8988T (cell line): ENCODE measurements around the gene PRSS1.
"Not testable (repeated sequence)": the region's sequence is repeated elsewhere in the genome, so short reads cannot be mapped to it uniquely, and the experiment has no call there.

ENCODE experiments used
- DNase-seq: peaks from one replicate; pipeline ENCODE4 v3.0.0; 2011

Gene PRSS1

DNA sequence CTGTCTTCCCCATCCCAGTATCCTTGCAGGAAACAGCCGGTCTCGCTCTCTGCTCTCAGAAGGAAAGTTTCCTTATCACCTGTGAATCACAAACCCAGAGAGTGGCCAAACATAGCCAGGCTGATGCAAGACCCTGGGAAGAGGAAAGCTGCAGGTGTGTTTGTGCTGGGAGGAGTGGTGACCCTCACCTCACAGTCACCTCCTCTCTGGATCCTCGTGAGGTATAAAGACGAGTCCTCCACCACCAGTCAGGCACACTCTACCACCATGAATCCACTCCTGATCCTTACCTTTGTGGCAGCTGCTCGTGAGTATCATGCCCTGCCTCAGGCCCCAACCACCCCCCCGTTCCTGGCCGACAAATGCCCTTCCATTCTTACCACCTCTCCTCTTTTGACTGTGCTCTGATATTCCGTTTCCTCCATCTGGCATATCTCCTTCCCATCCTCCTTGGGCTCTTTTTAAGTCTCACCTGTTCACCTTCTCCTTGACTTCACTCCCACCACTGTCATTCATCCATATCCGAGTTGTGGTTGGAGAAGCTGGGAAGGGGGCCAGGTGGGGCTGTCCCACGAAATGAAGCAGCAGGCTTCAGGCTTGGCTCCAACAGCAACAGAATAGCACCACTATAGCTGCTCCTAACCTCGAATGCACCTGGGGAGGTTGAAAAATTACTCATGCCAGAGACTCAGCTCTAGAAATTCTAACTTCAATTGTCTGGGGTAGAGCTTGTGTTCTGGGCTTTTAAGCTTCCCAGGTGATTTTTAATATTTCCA lies at the start of gene PRSS1:
Gene PRSS1, plus strand, starts transcription at position 255 of the 776 bp plus-strand sequence. Its CDS starts 13 bp downstream, at position 268.
- no peak for DNase-seq

DNA sequence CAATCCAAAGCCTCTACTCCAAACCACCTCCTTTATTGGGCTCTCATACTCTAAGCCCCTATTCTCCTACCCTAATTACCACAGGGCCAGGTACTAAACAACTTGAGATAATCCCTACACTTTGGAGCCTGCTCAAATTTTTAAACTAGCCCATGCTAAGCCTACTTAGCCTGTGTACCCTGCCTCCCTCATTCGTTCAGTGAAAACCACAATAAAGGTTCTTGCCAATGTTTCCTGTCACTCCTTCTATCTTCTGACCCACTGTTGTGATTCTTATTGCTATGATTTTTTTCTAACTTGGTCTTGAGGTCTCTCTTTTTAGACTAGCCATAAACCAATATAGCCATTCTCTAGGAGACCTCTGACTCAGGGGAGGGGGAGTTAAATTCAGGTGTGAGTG lies 48.3 kb upstream of the PRSS1 start:
- DNase-seq = not testable (repeated sequence)

DNA sequence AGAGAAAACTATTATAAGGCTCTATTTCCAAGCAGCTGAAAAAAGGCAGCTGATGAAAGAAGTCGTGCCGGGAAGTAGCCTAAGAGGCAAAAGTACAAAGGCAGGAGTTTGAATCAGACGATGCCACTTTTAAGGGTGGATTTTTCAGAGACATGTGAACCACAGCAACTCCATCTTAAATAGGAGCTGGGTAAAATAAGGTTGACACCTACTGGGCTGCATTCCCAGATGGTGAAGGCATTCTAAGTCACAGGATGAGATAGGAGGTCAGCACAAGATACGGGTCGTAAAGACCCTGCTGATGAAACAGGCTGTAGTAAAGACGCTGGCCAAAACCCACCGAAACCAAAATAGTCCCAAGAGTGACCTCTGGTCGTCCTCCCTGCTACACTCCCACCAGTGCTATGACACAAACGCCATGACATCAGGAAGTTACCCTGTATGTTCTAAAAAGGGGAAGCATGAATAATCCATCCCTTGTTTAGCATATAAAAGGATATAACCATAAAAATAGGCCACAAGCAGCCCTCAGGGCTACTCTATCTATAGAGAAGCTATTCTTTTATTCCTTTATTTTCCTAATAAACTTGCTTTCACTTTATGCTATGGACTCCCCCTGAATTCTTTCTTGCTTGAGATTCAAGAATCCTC lies 45.5 kb upstream of the PRSS1 start:
- no peak for DNase-seq

DNA sequence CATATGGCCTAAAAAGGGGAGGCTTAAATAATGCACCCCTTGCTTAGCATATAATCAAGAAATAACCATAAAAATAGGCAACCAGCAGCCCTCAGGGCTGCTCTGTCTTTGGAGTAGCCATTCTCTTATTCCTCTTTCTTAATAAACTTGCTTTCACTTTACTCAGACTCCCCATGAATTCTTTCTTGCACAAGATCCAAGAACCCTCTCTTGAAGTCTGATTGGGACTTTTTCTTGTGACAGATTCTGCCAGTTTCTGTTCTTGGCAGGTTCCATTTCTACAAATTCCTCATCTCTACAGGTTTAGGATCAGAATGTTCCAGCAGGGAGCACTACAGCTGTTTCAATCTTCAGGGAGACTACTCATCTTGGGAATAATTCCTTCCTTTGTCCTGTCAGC lies 40.5 kb upstream of the PRSS1 start:
- not testable (repeated sequence) for DNase-seq

DNA sequence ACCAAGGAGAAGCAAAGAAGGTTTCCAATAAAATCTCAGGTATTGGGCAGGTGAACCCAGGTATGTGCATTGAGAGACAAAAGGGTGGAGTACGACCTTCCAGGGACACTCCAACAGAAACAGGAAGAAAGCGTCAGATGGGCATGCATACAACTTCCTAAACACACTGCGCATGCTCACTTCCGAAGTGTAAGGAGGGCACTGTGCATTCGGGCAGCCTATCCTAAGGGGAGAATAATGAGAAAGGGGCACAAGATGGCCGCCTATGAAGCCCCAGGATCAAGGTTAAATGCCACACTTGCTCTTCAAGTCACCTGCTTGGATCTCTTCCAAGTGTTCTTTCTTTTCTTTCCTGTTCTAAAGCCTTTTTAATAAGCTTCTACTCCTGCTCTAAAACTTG lies 39.4 kb upstream of the PRSS1 start:
- no peak for DNase-seq

DNA sequence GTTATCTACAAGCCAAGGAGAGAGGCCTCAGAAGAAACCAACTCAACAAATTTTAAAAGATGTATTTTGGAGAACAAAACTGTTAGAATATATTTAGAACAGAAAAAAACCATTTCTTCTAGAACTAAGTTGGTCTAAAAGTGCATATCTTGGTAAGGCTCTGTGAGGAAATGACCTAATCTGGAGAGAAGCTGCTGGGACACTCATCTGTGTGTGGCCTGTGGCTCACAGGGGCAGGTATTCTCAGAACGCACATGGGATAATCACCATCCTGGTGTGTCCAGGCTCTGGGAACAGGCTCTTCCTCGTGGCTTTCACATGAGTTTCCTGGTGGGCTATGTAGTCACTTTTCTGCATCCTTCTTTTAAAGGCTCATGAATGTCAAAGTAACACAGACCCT lies 38.1 kb upstream of the PRSS1 start:
- DNase-seq = no peak

DNA sequence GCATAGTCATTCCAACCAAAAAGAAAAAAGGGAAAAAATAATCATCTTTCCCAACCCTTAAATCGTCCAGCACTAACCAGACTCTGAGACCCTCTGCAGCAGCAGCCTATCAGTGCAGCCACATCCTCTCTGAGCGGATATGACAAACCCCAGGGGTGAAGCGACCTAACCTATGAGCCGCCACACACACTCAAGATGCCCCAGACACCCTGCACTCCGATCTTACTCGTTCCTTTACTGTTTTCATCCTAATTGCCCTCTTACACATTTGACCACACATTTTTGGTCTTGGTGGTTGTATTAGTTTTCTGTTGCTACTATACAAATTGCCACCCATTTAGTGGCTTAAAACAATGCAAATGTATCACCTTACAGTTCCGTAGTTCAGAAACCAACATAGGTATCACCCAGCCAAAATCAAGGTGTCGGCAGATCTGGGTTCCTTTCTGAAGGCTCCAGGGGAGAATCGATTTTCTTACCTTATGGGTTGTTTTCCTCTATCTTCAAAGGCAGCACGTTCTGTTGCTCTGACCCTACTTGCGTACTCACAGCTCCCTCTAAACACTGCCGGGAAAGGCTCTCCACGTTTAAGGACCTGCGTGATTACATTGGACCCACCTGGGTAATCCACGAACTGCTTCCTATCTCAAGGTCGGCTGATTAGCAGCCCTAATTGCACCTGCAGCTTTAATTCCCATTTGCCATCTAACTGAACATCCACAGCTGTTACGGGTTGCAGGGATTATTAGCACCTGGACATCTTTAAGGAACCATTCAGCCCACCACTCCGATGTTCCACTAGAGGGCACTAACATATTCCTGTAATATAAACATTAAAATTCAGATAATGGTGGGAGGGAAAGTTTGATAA lies 37.3 kb upstream of the PRSS1 start:
- no peak for DNase-seq

DNA sequence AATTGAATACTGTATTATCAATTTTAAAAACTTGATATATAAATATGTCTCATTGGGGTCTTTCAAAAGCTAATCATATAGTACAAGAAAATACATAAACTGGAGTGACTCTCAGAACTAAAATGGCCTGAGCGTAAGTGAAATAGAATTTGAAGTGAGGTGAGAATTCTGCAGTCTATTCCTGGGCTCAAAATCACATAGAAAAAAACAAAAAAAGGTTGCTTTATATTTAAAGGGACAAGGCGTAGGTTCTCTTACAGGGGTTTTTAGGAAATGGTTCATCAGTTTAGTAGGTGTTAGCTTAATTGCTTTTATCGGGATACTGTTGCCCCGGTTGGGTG lies 36.7 kb upstream of the PRSS1 start:
- DNase-seq = no peak

DNA sequence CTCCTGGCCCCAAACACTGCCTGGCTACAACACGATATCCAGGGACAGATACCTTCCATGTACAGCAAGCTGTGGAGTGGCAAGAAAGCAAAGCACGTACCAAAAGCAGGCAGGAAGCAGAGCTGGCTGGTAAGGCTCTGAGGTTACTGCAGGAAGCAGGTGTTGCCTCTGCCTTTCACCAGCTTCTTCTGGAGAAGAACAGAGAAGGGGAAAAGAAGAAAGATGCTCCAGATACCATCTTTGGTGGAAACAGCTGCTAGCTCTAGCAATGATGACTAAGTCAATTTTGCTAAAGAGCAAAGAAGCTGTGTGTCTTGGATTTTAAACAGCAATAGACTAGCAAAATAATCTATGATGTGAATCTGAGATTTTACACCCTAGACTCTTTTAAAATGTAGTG lies 34.9 kb upstream of the PRSS1 start:
- DNase-seq = no peak

DNA sequence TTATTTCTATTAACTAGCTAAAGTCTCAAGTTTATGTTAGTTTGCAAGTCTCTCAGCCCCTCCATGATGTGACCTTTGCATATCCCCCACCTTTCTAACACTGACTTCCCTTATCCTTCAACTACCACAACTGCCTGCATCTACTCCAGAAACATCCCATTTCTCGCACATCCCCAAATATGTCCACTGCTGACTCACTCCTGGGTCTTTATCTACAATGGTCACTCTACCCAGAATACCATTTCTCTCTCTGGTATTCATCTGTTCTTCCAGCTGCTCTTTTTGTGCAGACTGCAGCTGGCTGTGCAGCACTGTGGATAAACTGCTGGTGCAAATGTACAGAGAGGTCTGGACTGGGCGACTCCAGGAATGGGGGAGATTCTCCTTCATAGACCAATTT lies 32.7 kb upstream of the PRSS1 start:
- no peak for DNase-seq

DNA sequence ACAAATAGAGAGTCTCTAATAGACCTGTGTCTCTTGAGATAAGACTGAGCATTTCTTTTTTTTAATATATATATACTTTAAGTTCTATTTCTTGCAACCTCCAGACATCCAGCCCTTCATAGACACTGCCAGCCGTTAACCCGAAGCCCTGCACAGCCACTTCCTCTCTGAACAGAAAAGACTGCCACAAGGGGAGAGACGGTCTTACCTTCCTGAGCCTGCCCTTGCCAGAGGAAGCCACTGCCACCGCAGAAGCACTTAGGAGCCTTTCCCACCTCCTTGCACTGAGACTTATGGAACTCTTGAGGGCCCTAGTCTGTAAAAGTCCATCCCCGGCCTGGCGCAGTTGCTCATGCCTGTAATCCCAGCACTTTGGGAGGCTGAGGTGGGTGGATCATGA lies 31.8 kb upstream of the PRSS1 start:
- no peak for DNase-seq

DNA sequence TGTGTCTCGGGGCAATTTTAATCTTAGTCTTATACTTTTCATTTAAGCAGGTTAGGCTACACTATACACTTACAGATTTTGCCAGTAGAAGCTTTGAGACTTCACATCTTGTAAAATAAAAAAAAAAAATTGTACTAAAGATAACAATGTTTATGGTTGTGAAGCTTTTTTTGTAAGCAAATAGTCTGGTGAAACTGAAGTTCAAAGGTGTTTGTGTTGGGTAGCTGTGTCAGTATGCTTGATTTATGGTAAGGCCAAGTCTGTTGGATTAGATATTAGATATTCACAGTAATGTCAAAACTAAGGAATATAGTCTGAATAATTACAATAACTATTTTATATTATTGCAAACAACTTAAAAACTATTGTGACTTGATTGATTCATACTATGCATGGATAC lies 31.0 kb upstream of the PRSS1 start:
- DNase-seq = no peak

DNA sequence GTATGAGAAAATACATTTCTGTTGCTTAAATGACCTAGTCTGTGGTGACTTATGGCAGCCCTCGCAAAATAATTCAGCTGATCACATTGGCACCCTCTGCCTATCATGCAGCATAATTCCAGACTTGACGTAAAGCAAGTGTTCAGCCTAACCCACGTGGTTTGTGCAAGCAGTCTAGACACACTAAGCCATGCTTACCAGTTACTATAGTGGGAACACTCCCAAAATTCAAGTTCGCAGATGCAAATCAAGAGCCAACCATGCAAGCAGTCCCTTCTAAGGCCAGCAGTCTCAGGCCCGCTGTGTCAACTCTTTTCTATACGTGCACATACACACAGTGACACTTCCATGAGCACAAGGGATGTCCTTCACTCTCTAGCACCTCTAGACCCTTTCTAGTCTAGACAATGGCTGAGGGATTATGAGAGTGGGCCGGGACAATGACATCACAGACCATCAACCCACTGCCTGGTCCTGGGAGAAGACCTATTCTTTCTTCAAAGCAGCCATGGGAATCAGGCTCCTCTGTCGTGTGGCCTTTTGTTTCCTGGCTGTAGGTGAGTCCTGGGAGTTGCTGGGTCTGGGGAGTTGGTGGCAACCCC lies 29.0 kb upstream of the PRSS1 start:
- DNase-seq = no peak

DNA sequence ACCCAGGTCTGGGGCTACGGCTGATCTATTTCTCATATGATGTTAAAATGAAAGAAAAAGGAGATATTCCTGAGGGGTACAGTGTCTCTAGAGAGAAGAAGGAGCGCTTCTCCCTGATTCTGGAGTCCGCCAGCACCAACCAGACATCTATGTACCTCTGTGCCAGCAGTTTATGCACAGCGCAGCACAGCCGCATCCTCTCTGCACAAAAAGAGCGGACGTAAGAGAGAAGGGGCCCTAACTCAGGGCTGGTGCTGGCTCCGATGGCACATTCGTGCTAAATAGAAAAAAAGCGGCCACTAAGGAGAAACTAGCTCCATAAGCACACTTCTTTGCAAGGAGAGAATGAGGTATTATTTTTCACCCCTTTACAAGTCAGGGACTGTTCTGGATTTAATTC lies 28.3 kb upstream of the PRSS1 start:
- no peak for DNase-seq

DNA sequence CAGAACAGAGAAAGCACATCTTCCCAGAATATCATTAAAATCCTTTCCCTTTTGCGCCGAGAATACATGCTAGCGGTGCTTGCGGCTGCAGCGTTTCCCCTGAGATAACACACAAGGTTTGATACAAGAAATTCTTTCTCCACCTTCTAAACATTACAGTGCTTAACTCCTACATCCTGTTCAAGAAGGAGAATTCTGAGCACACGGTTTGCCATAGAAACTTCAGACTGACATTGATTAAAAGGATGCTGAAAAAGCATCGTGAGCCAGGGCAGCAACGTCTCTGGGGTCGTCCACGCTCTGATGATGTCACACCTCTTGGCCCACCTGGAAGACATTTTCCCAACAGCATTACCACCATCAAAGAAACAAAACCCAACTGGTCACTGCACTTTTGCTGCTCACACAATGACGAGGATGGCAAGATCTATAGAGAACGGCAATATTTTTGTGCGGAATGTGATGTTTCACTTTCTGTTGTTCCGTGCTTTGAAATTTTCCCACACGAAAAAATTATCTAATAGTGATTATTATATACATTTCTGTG lies 27.0 kb upstream of the PRSS1 start:
- DNase-seq = no peak

DNA sequence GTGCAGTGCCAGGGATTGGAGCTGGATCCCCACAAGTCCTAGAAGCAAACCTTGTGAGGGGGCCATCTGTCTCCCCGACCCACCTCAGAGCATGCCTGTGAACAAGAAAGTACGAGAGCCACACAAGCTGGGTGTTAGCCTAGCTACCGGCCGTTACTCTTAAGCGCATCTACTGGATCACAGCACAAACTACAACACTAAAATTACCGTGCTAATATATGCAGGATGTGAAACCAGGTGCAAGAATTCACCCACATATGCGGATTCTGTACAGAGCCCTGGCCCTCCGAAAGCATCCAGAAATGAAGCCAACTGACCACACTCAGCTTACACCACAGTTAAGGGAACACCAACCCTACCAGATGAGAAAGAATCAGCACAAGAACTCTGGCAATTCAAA lies 16.0 kb upstream of the PRSS1 start:
- no peak for DNase-seq

DNA sequence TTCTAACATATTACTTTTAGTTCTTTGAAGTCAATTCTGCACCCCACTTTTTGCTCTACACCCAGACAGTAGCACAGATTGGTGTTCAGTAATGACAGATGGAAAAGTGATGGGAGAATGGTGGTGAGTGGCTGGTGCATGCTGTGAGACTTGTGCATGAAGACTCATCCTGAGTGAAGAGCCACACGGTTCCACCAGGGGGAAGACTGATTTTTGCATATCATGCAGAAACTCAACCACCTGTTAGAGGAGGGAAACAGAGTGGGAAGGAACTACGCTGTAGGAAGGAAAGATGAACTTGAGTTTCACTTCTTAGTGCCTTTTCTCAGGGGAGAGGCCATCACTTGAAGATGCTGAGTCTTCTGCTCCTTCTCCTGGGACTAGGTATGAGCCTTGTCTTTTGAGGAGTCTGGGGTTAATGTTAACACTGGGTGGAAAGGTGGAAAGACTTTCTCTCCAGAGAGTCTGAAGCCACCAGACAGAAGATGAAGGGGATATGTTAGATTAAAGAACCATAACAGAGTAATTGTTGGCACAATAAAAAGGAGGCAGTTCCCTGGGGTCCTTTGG lies 9.3 kb upstream of the PRSS1 start:
- DNase-seq = no peak

DNA sequence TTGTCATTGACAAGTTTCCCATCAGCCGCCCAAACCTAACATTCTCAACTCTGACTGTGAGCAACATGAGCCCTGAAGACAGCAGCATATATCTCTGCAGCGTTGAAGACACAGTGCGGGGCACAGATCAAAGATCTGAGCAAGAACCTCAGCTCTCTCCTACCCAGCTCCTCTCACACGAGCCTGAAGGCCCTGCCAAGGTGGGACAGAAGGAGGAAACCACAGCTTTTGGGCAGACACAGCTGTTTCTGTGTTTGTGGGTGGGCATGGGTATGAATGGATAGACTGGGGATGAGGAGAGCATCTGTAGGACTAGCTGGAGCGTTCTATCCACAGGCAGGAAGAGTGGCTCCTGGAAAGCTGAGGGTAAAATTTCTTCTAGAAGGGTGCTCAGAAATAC lies 8.5 kb upstream of the PRSS1 start:
- DNase-seq = no peak

DNA sequence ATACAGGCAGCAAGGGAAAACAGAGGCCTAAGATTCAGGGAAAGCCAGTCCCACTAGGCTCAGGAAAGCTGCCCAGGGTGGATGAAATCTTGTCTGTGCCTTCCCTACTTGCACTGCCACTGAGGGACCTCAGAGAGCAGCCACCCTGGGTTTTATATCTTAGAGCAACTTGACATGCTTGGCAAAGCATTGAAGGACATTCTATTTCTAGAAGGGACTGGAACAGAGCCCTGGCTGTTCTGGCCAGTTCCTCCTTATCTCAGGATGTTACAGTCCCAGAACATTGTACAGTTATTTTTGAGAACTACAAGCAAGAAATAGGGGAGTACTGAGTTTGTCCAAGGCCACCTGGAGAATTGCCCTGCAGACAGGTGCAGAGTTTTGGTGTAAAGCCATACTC lies 7.3 kb upstream of the PRSS1 start:
- DNase-seq = not testable (repeated sequence)

DNA sequence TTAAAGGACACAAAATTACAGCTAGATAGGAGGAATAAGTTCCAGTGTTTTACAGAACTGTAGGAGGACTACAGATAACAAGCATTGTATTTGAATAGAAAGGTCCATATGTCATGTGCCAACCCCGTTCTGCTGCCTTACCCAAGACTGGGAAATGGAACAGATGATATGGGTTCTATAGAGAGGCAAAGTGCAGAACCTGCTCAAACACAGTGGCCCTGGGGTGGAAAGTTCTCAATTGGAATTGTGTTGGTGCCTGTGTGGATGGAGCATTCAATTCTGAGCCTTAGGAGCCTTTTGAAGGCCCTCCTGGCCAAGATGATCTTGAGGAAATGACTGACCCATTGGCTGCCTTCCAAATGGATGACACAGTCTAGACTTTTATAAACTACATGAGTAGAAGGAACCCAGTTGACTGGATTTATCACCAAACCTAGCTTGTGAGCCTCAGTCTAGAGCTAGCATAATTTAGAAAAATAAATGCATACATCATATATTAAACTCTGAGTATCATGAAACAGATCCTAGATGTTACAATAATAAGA lies 4.1 kb upstream of the PRSS1 start:
- DNase-seq = no peak

DNA sequence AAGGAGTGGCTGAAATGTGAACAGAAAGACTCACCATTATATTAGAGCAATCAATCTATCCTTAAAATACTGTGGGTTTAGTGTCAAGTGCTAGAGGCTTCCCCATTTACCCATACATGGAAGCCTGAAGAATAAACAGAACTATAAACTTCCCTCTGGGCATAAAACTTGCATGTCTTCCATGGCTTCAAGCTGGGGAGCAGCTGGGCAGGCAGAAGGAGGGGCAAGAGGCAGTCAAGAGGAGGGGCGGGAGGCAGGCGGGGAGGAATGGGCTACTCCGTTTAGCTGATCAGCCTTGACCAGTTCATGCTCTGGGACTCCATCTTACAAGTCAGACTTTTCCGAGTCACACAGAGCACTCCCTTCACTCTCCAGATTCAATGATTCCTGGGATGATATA lies 3.5 kb upstream of the PRSS1 start:
- DNase-seq = no peak

DNA sequence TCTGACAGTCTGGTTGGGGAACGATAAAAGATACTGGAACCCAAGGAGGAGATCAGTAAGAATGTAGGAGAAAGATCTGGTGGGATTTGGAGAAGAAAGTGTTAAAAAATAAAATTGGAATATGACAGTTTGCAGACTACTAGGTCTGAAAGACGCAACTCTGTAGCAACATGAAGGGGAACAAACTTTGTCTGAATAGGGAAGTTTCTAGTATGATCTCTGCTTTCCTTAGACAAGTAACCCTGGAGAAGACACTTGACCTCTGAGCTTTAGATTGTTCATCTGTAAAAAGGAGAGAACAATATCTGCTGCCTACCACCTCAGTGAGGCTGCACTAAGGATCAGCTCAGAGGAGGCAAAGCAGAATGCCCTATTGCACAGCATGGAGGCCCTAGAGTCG lies 3.0 kb upstream of the PRSS1 start:
- no peak for DNase-seq

DNA sequence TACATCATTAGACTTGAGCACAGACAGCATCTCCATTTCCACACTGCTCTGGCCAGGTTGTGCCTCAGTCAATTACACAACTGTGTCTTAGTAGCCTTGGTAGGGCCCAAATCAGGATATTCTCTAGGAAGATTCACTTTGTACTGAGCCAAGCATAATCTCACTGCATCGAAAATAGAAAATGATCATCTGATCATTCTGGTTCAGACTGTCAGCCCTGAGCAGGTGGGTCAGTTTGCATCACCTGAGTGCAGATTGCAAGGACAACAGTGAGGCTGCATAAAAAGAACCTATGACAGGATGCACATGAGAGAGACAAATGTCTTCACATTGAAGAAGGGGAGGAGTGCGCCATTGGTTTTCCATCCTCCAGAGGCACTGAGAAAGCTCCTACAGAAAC lies 862 bp upstream of the PRSS1 start:
- DNase-seq = not testable (repeated sequence)
